Measurements from ENCODE around the gene OSCP1. TPM values are rescaled to one million over a fixed set of nuclear protein-coding genes. Genes with fewer than 3 reads are reported as not detected.
A peak's percentile ranks its signal among the peaks of the same experiment; 100 is the strongest.

The OSCP1 gene
- total RNA-seq, 1 donor from 2014 or later = 7.3 TPM

GRCh38 chr1:36380782-36381181, 69.5 kb downstream of the OSCP1 start:
- no peak for ATAC-seq

GRCh38 chr1:36380143-36380619, 70.1 kb downstream of the OSCP1 start:
- ATAC-seq = no peak

- ATAC-seq = no peak
These were observed 72.3 kb downstream of the OSCP1 start for GRCh38 chr1:36377791-36378492.

GRCh38 chr1:36372617-36373016, 77.6 kb downstream of the OSCP1 start:
- ATAC-seq = no peak

GRCh38 chr1:36369061-36369861, 81.0 kb downstream of the OSCP1 start:
- ATAC-seq = peak; percentile 40

Other genes starting within 250 kb of the OSCP1 start
- gene THRAP3, start 226.0 kb downstream of the OSCP1 start, total RNA-seq = 72.0 TPM
- 9.2 TPM for gene SH3D21, start 144.1 kb downstream of the OSCP1 start, total RNA-seq
- gene EVA1B, start 126.8 kb downstream of the OSCP1 start, total RNA-seq = 3.7 TPM
- gene STK40, start 64.5 kb downstream of the OSCP1 start, total RNA-seq = 31.8 TPM
- 22.7 TPM for gene LSM10, start 52.5 kb downstream of the OSCP1 start, total RNA-seq
- gene MRPS15, start 13.9 kb upstream of the OSCP1 start, total RNA-seq = 89.4 TPM
- 3.2 TPM for gene CSF3R, start 32.5 kb upstream of the OSCP1 start, total RNA-seq